Neural cell (in vitro differentiated cells): ENCODE data around the gene SDK2. TPM values are rescaled to one million over a fixed set of nuclear protein-coding genes. Genes with fewer than 3 reads are reported as not detected.

Source experiments
- H2AFZ ChIP-seq: fragments of 200-600, 300-800 bp; sonication (generic), shearing (Covaris generic); 2 replicates; pipeline ENCODE4 v1.6.0; 2014; ENCODE audit warnings: low read depth, mild to moderate bottlenecking, antibody characterized with exemption, low read length, moderate library complexity
- H3F3A ChIP-seq: fragments of 200-600 bp; shearing (Covaris generic); 2 replicates; pipeline ENCODE4 v1.6.1; 2016; ENCODE audit warnings: mild to moderate bottlenecking, moderate library complexity, mixed read lengths, antibody characterized with exemption, low read length; ENCODE audit not compliant: insufficient read depth, poor library complexity, severe bottlenecking
- H3K27ac ChIP-seq: fragments of 200-600, 300-800 bp; sonication (generic), shearing (Covaris generic); 2 replicates; pipeline ENCODE4 v1.5.1; 2014; ENCODE audit warnings: mild to moderate bottlenecking, low read length, moderate library complexity
- H3K27me3 ChIP-seq: fragments of 300-800, 200-600 bp; sonication (generic), shearing (Covaris generic); 2 replicates; pipeline ENCODE4 v1.6.0; 2014; ENCODE audit warnings: mild to moderate bottlenecking, low read depth, low read length, moderate library complexity; ENCODE audit not compliant: insufficient read depth
- H3K36me3 ChIP-seq: fragments of 300-800, 200-600 bp; sonication (generic), shearing (Covaris generic); 2 replicates; pipeline ENCODE4 v1.5.1; 2014; ENCODE audit warnings: mild to moderate bottlenecking, antibody characterized with exemption, low read length, moderate library complexity; ENCODE audit not compliant: insufficient read depth
- H3K4me2 ChIP-seq: fragments of 300-800, 200-600 bp; sonication (generic), shearing (Covaris generic); 2 replicates; pipeline ENCODE4 v1.6.0; 2014; ENCODE audit warnings: mild to moderate bottlenecking, low read length
- H3K4me3 ChIP-seq: fragments of 300-800, 200-600 bp; sonication (generic), shearing (Covaris generic); 2 replicates; pipeline ENCODE4 v1.5.1; 2014; ENCODE audit warnings: mild to moderate bottlenecking, low read length, moderate library complexity
- H3K79me2 ChIP-seq: fragments of 200-600 bp; shearing (Covaris generic); replicated peaks from 2 replicates; pipeline ENCODE4 v1.6.0; 2014; ENCODE audit warnings: mild to moderate bottlenecking, low read length, moderate library complexity; ENCODE audit not compliant: insufficient read depth
- H3K9ac ChIP-seq: fragments of 300-800, 200-600 bp; sonication (generic), shearing (Covaris generic); 2 replicates; pipeline ENCODE4 v1.6.1; 2016; ENCODE audit warnings: mild to moderate bottlenecking, low read length, mixed read lengths
- H3K9me2 ChIP-seq: fragments of 200-600 bp; shearing (Covaris generic); 2 replicates; pipeline ENCODE4 v1.6.1; 2016; ENCODE audit warnings: mild to moderate bottlenecking, low read length, mixed read lengths; ENCODE audit not compliant: insufficient read depth
- H3K9me3 ChIP-seq: fragments of 200-600, 300-800 bp; sonication (generic), shearing (Covaris generic); 2 replicates; pipeline ENCODE4 v1.6.1; 2016; ENCODE audit warnings: mild to moderate bottlenecking, mixed run types, low read length, moderate library complexity, mixed read lengths
- H4K20me1 ChIP-seq: fragments of 200-600 bp; shearing (Covaris generic); 2 replicates; pipeline ENCODE4 v1.6.1; 2016; ENCODE audit warnings: mild to moderate bottlenecking, mixed run types; ENCODE audit not compliant: insufficient read depth
- CTCF ChIP-seq: fragments of 450-650 bp; IDR thresholded peaks from 2 replicates; pipeline ENCODE4 v1.5.1; 2014; ENCODE audit warnings: antibody characterized with exemption, mild to moderate bottlenecking, moderate library complexity; ENCODE audit not compliant: poor library complexity, severe bottlenecking
- EP300 ChIP-seq: fragments of 450-650 bp; conservative IDR thresholded peaks from 2 replicates; pipeline ENCODE4 v1.6.1; 2014; ENCODE audit warnings: antibody characterized with exemption, mild to moderate bottlenecking, moderate library complexity; ENCODE audit not compliant: poor library complexity, severe bottlenecking
- EZH2 ChIP-seq: fragments of 200-600, 300-800 bp; shearing (Covaris generic), sonication (generic); IDR thresholded peaks from 2 replicates; pipeline ENCODE4 v1.6.1; 2014; ENCODE audit warnings: antibody characterized with exemption, low read length, borderline replicate concordance, mild to moderate bottlenecking; ENCODE audit not compliant: insufficient read depth, poor library complexity, severe bottlenecking
- MXI1 ChIP-seq: fragments of 450-650 bp; conservative IDR thresholded peaks from 2 replicates; pipeline ENCODE4 v1.6.1; 2014; ENCODE audit warnings: antibody characterized with exemption, mild to moderate bottlenecking; ENCODE audit not compliant: poor library complexity, severe bottlenecking
- POLR2AphosphoS5 ChIP-seq: IDR thresholded peaks from 2 replicates; pipeline ENCODE4 v1.6.1; 2012
- RAD21 ChIP-seq: fragments of 450-650 bp; conservative IDR thresholded peaks from 2 replicates; pipeline ENCODE4 v1.6.1; 2014; ENCODE audit warnings: antibody characterized with exemption, mild to moderate bottlenecking, moderate library complexity
- REST ChIP-seq: IDR thresholded peaks from 2 replicates; pipeline ENCODE4 v1.6.1; 2012; ENCODE audit warnings: borderline replicate concordance
- SMC3 ChIP-seq: fragments of 450-650 bp; conservative IDR thresholded peaks from 2 replicates; pipeline ENCODE4 v1.6.1; 2014; ENCODE audit warnings: antibody characterized with exemption, mild to moderate bottlenecking, moderate library complexity; ENCODE audit not compliant: poor library complexity
- TAF1 ChIP-seq: IDR thresholded peaks from 2 replicates; pipeline ENCODE4 v1.6.1; 2012; ENCODE audit warnings: low read depth
- polyA plus RNA-seq: library from polyadenylated mRNA; depleted of rRNA; stranded (reverse); fragments of >200 nt; gene quantifications from 2 replicates; pipeline ENCODE4 v1.2.3, GENCODE V29; 2014

Gene SDK2
- polyA plus RNA-seq, 1 donor from 2014 or later: 0.73 TPM

GRCh38 chr17:73318427-73318813 is 325.8 kb downstream of the SDK2 start:
- Histone ChIP-seq H3K27ac (no peak overlapping the region), H3K27me3 (no peaks in the 10 kb centered on the region), H3K9me3 (no peaks in the 10 kb centered on the region), H3K79me2 (no peaks in the 10 kb centered on the region), H3K4me2 (no peak overlapping the region), H3K9ac (no peak overlapping the region), H3K9me2 (no peaks in the 10 kb centered on the region), H4K20me1 (no peaks in the 10 kb centered on the region), H3K36me3 (no peaks in the 10 kb centered on the region), H2AFZ (no peak overlapping the region), H3F3A (no peaks in the 10 kb centered on the region), H3K4me3 (no peak overlapping the region)
- TF ChIP-seq REST: no peak
- TF ChIP-seq SMC3: no peak
- no peak for TF ChIP-seq POLR2AphosphoS5
- TF ChIP-seq CTCF: no peak
- TF ChIP-seq TAF1: no peak
- TF ChIP-seq EP300: no peak
- no peak for TF ChIP-seq RAD21
- no peak for TF ChIP-seq EZH2
- no peak for TF ChIP-seq MXI1

GRCh38 chr17:73317513-73318426 is 326.5 kb downstream of the SDK2 start:
- no peaks in the 10 kb centered on the region for H3K9me3 ChIP-seq
- H3K9me2 ChIP-seq: no peaks in the 10 kb centered on the region
- no peaks in the 10 kb centered on the region for H4K20me1 ChIP-seq
- no peak overlapping the region for H3K27ac ChIP-seq
- no peak overlapping the region for H3K9ac ChIP-seq
- no peak overlapping the region for H3K4me3 ChIP-seq
- H3K79me2 ChIP-seq: no peaks in the 10 kb centered on the region
- TF ChIP-seq TAF1 (no peak), RAD21 (no peak)
- no peaks in the 10 kb centered on the region for H3F3A ChIP-seq
- H2AFZ ChIP-seq: no peak overlapping the region
- no peaks in the 10 kb centered on the region for H3K36me3 ChIP-seq
- no peak overlapping the region for H3K4me2 ChIP-seq
- H3K27me3 ChIP-seq: no peaks in the 10 kb centered on the region
